Psoas muscle (tissue), 8 donors: Measurements from ENCODE around the gene LSM4. TPM values are rescaled to one million over a fixed set of nuclear protein-coding genes. Genes with fewer than 3 reads are reported as not detected.
"Not testable (repeated sequence)": the region's sequence is repeated elsewhere in the genome, so short reads cannot be mapped to it uniquely, and the experiment has no call there.

ENCODE experiments used
- ATAC-seq, 4 donors: fragments of 200-7000 bp; cut with Tn5 transposase; one replicate each; pipeline ENCODE4 v1.9.1; 2020; ENCODE audit warnings: moderate library complexity in 3 of 4, mild to moderate bottlenecking in 2 of 4
- DNase-seq, 2 donors: peaks; one replicate each; pipeline ENCODE4 v3.0.0-alpha.2; 2020
- H3K27ac ChIP-seq: fragments of 200-600 bp; one replicate; pipeline ENCODE4 v1.8.0; 2022
- H3K27me3 ChIP-seq, 3 donors: fragments of 200-600 bp in 1 of 3; one replicate each; pipeline versions ENCODE4 v1.6.1 to v1.8.0; 2013 to 2022; ENCODE audit warnings: low read length in 2 of 3, mild to moderate bottlenecking in 2 of 3, moderate library complexity in 1 of 3; ENCODE audit not compliant: insufficient read depth in 3 of 3
- H3K36me3 ChIP-seq, 2 donors: fragments of 200-600 bp in 1 of 2; one replicate each; pipeline versions ENCODE4 v1.6.1 to v1.8.0; 2013 to 2022; ENCODE audit warnings: low read depth in 1 of 2, mild to moderate bottlenecking in 1 of 2, moderate library complexity in 1 of 2; ENCODE audit not compliant: insufficient read depth in 1 of 2
- H3K4me1 ChIP-seq: fragments of 200-600 bp; one replicate; pipeline ENCODE4 v1.8.0; 2022
- H3K4me3 ChIP-seq: fragments of 200-600 bp; one replicate; pipeline ENCODE4 v1.8.0; 2022; ENCODE audit warnings: mild to moderate bottlenecking
- H3K9me3 ChIP-seq: fragments of 200-600 bp; one replicate; pipeline ENCODE4 v1.8.0; 2022
- WGBS, 3 donors: extraction: QIAGEN DNeasy Blood & Tissue Kit; methylation state at CpG; one replicate each; pipeline versions ENCODE4 v1.1.6 to v1.1.7; 2013; 5-methylcytosine and 5-hydroxymethylcytosine counted together
- intact Hi-C, 2 donors: fragments of 100-400 bp; cut with DNase I; formaldehyde crosslinking; loops; one replicate each; pipeline versions ENCODE4 v1.11.0 to v1.14.2; 2022
- polyA plus RNA-seq, 3 donors: library from polyadenylated mRNA; stranded (reverse); fragments of 200-250 nt; gene quantifications; one replicate each; pipeline ENCODE4 v1.2.3, GENCODE V29; 2013
- total RNA-seq, 4 donors: library from RNA; stranded (reverse); fragmentation: NEBNext Ultra II Directional in 2 of 4; extraction: Animal tissue kit (Norgen Biotek cat#: 25700) in 2 of 4; gene quantifications; one replicate each; pipeline versions ENCODE4 v1.2.1 to v1.2.4, GENCODE V29; 2021 to 2023
- TF ChIP-seq, protein P1 (sequence below): fragments of 200-600 bp; IDR thresholded peaks from one replicate; pipeline ENCODE4 v1.8.0; 2022; ENCODE audit warnings: antibody characterized with exemption
- donor health status: healthy with polysubstance abuse.
- donor health status: DM: no; HTN: no; CAD: no; lungs with moderate emphysema.
- donor health status: Bipolar disorder and iron deficiency.
- donor health status: healthy.
- donor health status: DM: yes; HTN: yes; CAD: no.
- donor health status: DM: no; HTN: no; CAD: no.
- donor health status: DM: no; HTN: no; CAD: no.
- donor health status: DM: yes; HTN: yes; CAD: no.

LSM4 gene
- total and polyA plus RNA-seq, 7 donors = 87.9 to 215 (median 132) TPM

GRCh38 chr19:18363787-18364186, 40.9 kb upstream of the LSM4 start:
- ATAC-seq (no peak), DNase-seq (no peak)
- H3K4me1 ChIP-seq = peaks cover 8% of the 10 kb centered on the region
- H3K36me3 ChIP-seq = peaks cover 0 to 49% of the 10 kb centered on the region in 2 donors
- no peaks in the 10 kb centered on the region for H3K9me3 ChIP-seq
- TF ChIP-seq, protein P1, sequence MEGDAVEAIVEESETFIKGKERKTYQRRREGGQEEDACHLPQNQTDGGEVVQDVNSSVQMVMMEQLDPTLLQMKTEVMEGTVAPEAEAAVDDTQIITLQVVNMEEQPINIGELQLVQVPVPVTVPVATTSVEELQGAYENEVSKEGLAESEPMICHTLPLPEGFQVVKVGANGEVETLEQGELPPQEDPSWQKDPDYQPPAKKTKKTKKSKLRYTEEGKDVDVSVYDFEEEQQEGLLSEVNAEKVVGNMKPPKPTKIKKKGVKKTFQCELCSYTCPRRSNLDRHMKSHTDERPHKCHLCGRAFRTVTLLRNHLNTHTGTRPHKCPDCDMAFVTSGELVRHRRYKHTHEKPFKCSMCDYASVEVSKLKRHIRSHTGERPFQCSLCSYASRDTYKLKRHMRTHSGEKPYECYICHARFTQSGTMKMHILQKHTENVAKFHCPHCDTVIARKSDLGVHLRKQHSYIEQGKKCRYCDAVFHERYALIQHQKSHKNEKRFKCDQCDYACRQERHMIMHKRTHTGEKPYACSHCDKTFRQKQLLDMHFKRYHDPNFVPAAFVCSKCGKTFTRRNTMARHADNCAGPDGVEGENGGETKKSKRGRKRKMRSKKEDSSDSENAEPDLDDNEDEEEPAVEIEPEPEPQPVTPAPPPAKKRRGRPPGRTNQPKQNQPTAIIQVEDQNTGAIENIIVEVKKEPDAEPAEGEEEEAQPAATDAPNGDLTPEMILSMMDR = no peak
- H3K27me3 ChIP-seq = no peaks in the 10 kb centered on the region
- intact Hi-C loops = no loop called here
- H3K4me3 ChIP-seq = no peak overlapping the region
- no peak overlapping the region for H3K27ac ChIP-seq
- WGBS, 3 donors = 72 to 79% (median 72%) methylated on average over 6 of the region's 6 CpGs

DNA sequence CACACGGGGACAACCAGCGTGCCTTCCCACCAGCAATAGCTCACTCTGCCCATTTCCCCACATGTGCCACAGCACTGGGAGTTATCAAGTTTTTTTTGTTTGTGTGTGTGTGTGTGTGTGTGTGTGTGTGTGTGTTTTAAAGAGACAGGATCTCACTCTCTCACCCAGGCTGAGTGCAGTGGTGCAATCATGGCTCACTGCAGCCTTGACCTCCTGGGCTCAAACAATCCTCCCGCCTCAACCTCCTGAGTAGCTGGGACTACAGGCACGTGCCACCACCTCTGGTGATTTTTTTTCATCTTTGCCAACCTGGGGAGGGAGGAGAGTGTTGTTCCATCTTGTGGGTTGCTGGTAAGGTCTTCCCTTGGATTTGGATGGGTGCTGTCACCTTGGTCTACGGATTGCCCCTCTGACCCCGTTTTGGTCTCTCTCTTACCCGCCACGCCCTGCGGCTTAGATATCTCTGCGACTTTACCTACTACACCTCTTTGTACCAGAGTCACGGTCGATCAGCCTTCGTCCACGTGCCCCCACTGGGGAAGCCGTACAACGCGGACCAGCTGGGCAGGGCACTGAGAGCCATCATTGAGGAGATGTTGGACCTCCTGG, 40.2 kb upstream of the LSM4 start:
- no peak overlapping the region for H3K27ac ChIP-seq
- 89 to 91% (median 90%) methylated on average over 17 of the region's 17 CpGs for whole genome bisulfite sequencing, 3 donors
- ATAC-seq = no peak

DNA sequence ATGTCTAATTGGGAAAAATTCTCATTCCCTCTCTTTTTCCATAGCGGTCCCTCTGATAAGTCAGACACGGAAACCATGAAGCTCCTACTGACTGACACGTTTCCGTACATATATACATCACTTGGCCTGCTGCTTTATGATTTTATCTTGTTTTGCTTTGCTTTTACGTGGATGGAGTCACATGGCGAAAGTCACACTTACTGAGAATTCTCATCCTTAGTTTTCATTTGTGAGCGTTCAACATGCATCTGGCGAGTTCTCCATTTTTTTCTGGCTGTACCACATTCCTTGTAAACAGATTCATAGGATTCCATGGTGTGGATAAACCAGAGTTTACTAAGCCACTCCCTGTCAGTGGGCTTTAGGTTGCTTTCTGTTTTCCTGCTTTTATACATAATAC, 38.8 kb upstream of the LSM4 start:
- peaks cover 0 to 71% of the 10 kb centered on the region in 2 donors for H3K36me3 ChIP-seq
- ATAC-seq (no peak), DNase-seq (no peak)
- H3K27me3 ChIP-seq = no peaks in the 10 kb centered on the region
- no peaks in the 10 kb centered on the region for H3K9me3 ChIP-seq
- no peak overlapping the region for H3K27ac ChIP-seq
- TF ChIP-seq, protein P1 = no peak
- H3K4me1 ChIP-seq = peaks cover 8% of the 10 kb centered on the region
- intact Hi-C loops = no loop called here
- WGBS, 3 donors = 93 to 95% (median 94%) methylated on average over 8 of the region's 8 CpGs
- H3K4me3 ChIP-seq = no peak overlapping the region

More for the DNA sequence above, 40.2 kb upstream of the LSM4 start:
- intact Hi-C loops = no loop called here
- TF ChIP-seq, protein P1 = no peak
- Histone ChIP-seq H3K27me3 (no peaks in the 10 kb centered on the region), H3K36me3 (peaks cover 0 to 57% of the 10 kb centered on the region in 2 donors), H3K4me1 (peaks cover 8% of the 10 kb centered on the region), H3K9me3 (no peaks in the 10 kb centered on the region), H3K4me3 (no peak overlapping the region)
- DNase-seq = no peak

- DNase-seq (no peak), ATAC-seq (no peak)
- Histone ChIP-seq H3K9me3 (no peaks in the 10 kb centered on the region), H3K4me3 (no peak overlapping the region), H3K36me3 (peaks cover 0 to 79% of the 10 kb centered on the region in 2 donors), H3K4me1 (peaks cover 3% of the 10 kb centered on the region), H3K27ac (no peak overlapping the region), H3K27me3 (no peaks in the 10 kb centered on the region)
- intact Hi-C loops = loop anchor here in 1 of 2 donors (5.0 kb wide), 1 partner anchor 45 kb away; no protein-coding TSS in a partner anchor
- TF ChIP-seq, protein P1 = no peak
- WGBS, 3 donors = 84 to 91% (median 89%) methylated on average over 3 of the region's 3 CpGs
Measured at GRCh38 chr19:18357041-18357440, 34.2 kb upstream of the LSM4 start.

DNA sequence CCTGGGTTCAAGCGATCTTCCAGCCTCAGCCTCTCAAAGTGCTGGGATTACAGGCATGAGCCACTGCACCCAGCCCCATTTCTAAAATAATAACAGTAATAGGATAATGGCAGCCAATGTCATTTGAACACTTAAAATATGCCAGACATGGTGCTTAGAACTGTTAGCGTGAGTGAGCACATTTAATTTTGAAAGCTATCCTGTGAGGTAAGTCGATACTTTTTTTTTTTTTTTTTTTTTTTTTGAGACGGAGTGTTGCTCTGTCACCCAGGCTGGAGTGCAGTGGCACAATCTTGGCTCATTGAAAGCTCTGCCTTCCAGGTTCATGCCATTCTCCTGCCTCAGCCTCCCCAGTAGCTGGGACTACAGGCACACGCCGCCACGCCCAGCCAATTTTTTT, 31.9 kb upstream of the LSM4 start:
- not testable (repeated sequence) for H3K27me3 ChIP-seq, H3K9me3 ChIP-seq, H3K4me1 ChIP-seq, H3K4me3 ChIP-seq, DNase-seq
- Histone ChIP-seq H3K36me3 (peaks cover 2 to 65% of the 10 kb centered on the region in 2 donors), H3K27ac (peak overlapping the region; percentile 30)
- intact Hi-C loops = loop anchor here in 1 of 2 donors (5.0 kb wide), 1 partner anchor 48 kb away; no protein-coding TSS in a partner anchor
- peak in 1 of 4 donors; percentile 67 for ATAC-seq
- WGBS, 3 donors = 46 to 86% (median 61%) methylated on average over 7 of the region's 7 CpGs
